ENCODE measurements around the gene TMEM163.
A peak's percentile ranks its signal among the peaks of the same experiment; 100 is the strongest.

The TMEM163 gene

DNA sequence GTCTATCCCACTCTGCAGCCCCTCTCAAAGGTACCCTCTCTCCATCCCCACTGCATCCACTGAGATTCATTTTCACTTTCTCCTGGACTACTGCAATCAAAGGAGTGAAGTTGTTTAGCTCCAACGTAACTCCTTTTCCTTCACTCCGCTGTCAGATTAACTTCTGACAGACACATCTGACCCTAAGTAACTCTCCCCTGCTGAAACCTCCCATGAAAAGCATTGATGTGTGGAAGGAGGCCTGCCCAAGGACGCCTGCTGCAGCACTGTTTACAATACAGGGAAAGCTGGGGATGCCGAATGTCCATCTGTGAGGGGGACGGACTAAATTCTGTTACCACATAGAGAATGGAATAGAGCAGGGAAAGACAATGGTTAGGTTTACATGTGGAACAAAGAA is 114.8 kb downstream of the TMEM163 start:
- no peak overlapping the region for H2BK12ac ChIP-seq (ENCODE audit: low read length in 2 of 2)
- H3K79me1 ChIP-seq (replicated peaks; ENCODE audit: low read length, poor library complexity, severe bottlenecking): peaks cover 33% of the 10 kb centered on the region
- H2BK5ac ChIP-seq (ENCODE audit: low read depth, low read length, poor library complexity, severe bottlenecking): no peak overlapping the region
- H4K8ac ChIP-seq (ENCODE audit: low read length): no peak overlapping the region
- no peak overlapping the region for H2BK15ac ChIP-seq (ENCODE audit: low read depth, poor library complexity, severe bottlenecking)
- peak overlapping the region; percentile 10 for H3K4me2 ChIP-seq (ENCODE audit: low read length, poor library complexity, severe bottlenecking)
- H3K4ac ChIP-seq (ENCODE audit: low read depth in 1 of 2, low read length in 2 of 2): no peak overlapping the region
- H3K4me1 ChIP-seq (ENCODE audit: control insufficient read depth, insufficient read depth, low read depth, low read length): peaks cover 8% of the 10 kb centered on the region
- 44% methylated on average over 5 of the region's 5 CpGs for WGBS
- H3K14ac ChIP-seq (ENCODE audit: low read length in 2 of 2): no peak overlapping the region
- DNase-seq: no peak
- H4K91ac ChIP-seq (ENCODE audit: low read length): no peak overlapping the region
- H3K18ac ChIP-seq (ENCODE audit: low read depth in 1 of 2, low read length in 2 of 2): no peak overlapping the region
- no peak overlapping the region for H3K23ac ChIP-seq (ENCODE audit: low read length in 2 of 2)
- H3K4me3 ChIP-seq (ENCODE audit: insufficient read depth in 1 of 2, low read depth in 1 of 2, low read length in 2 of 2): no peak overlapping the region
- peaks cover 0 to 9% of the 10 kb centered on the region in 2 experiments for H3K27me3 ChIP-seq (ENCODE audit: control insufficient read depth in 1 of 2, insufficient read depth in 1 of 2, low read length in 2 of 2)
- no peaks in the 10 kb centered on the region for H3K36me3 ChIP-seq (ENCODE audit: control insufficient read depth in 1 of 2, insufficient read depth in 2 of 2, low read depth in 1 of 2, low read length in 2 of 2)
- no peak overlapping the region for H2BK120ac ChIP-seq (ENCODE audit: low read depth, low read length)
- no peaks in the 10 kb centered on the region for H3K9me3 ChIP-seq (ENCODE audit: control insufficient read depth, low read length)
- no peak overlapping the region for H2AFZ ChIP-seq (ENCODE audit: low read depth, low read length)
- no peak overlapping the region for H2AK5ac ChIP-seq (ENCODE audit: low read length, severe bottlenecking)
- no peak overlapping the region for H3K27ac ChIP-seq (ENCODE audit: low read length, poor library complexity, severe bottlenecking)
- H3K9ac ChIP-seq (ENCODE audit: low read length): no peak overlapping the region

DNA sequence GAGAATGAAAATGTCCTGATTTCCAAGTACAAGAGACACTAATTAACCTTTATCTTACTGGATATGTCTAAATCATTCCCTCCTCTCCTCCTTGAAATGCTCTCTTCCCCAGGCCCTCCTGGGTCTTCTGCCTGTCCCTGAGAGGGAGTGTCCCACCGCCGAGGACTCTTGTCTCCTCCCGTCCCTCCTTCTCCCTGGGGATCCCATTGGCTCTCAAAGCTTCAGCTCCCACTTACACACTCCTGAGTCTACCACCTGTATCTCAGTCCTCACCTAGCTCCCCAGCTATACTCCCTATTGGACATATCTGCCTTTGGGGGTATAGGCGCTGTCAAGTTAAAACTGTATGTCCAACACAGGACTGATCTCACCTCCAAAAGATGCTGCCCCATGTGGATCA is 116.1 kb downstream of the TMEM163 start:
- H3K4me3 ChIP-seq (ENCODE audit: insufficient read depth in 1 of 2, low read depth in 1 of 2, low read length in 2 of 2): no peak overlapping the region
- no peak overlapping the region for H4K91ac ChIP-seq (ENCODE audit: low read length)
- H3K4me2 ChIP-seq (ENCODE audit: low read length, poor library complexity, severe bottlenecking): no peak overlapping the region
- peaks cover 8% of the 10 kb centered on the region for H3K4me1 ChIP-seq (ENCODE audit: control insufficient read depth, insufficient read depth, low read depth, low read length)
- no peaks in the 10 kb centered on the region for H3K36me3 ChIP-seq (ENCODE audit: control insufficient read depth in 1 of 2, insufficient read depth in 2 of 2, low read depth in 1 of 2, low read length in 2 of 2)
- H3K18ac ChIP-seq (ENCODE audit: low read depth in 1 of 2, low read length in 2 of 2): no peak overlapping the region
- no peak overlapping the region for H3K23ac ChIP-seq (ENCODE audit: low read length in 2 of 2)
- H3K27me3 ChIP-seq (ENCODE audit: control insufficient read depth in 1 of 2, insufficient read depth in 1 of 2, low read length in 2 of 2): peaks cover 0 to 9% of the 10 kb centered on the region in 2 experiments
- H2BK120ac ChIP-seq (ENCODE audit: low read depth, low read length): no peak overlapping the region
- DNase-seq: no peak
- no peak overlapping the region for H2BK12ac ChIP-seq (ENCODE audit: low read length in 2 of 2)
- no peak overlapping the region for H3K14ac ChIP-seq (ENCODE audit: low read length in 2 of 2)
- H3K79me1 ChIP-seq (replicated peaks; ENCODE audit: low read length, poor library complexity, severe bottlenecking): peaks cover 35% of the 10 kb centered on the region
- no peak overlapping the region for H3K27ac ChIP-seq (ENCODE audit: low read length, poor library complexity, severe bottlenecking)
- H3K9ac ChIP-seq (ENCODE audit: low read length): no peak overlapping the region
- H4K8ac ChIP-seq (ENCODE audit: low read length): no peak overlapping the region
- H2BK5ac ChIP-seq (ENCODE audit: low read depth, low read length, poor library complexity, severe bottlenecking): no peak overlapping the region
- H2BK15ac ChIP-seq (ENCODE audit: low read depth, poor library complexity, severe bottlenecking): no peak overlapping the region
- no peak overlapping the region for H3K4ac ChIP-seq (ENCODE audit: low read depth in 1 of 2, low read length in 2 of 2)
- 95% methylated on average over 4 of the region's 4 CpGs for WGBS
- no peak overlapping the region for H2AFZ ChIP-seq (ENCODE audit: low read depth, low read length)
- H3K9me3 ChIP-seq (ENCODE audit: control insufficient read depth, low read length): no peaks in the 10 kb centered on the region
- no peak overlapping the region for H2AK5ac ChIP-seq (ENCODE audit: low read length, severe bottlenecking)

DNA sequence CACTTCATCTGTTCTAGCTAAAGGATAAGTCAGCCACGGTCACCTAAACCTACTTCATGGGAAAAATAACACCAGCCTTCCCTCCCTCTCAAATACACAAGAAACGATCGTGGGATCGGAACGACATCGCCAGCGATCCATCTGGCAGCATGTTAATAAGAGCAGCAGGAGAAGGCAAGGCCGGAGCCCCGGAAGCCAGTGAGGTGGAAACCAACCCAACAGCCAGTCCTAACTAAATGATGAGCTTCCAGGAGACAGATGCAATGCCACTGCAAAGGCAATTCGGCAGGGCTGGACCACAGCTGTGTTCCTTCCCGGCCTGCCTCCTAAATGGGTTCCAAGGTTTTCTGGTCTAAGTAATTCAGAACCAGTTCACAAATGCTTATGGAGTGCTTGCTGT is 117.5 kb downstream of the TMEM163 start:
- Histone ChIP-seq H4K91ac (ENCODE audit: low read length) (no peak overlapping the region), H4K8ac (ENCODE audit: low read length) (no peak overlapping the region), H2BK120ac (ENCODE audit: low read depth, low read length) (no peak overlapping the region), H3K27ac (ENCODE audit: low read length, poor library complexity, severe bottlenecking) (no peak overlapping the region), H3K14ac (ENCODE audit: low read length in 2 of 2) (no peak overlapping the region), H3K27me3 (ENCODE audit: control insufficient read depth in 1 of 2, insufficient read depth in 1 of 2, low read length in 2 of 2) (peaks cover 0 to 9% of the 10 kb centered on the region in 2 experiments), H3K9ac (ENCODE audit: low read length) (no peak overlapping the region), H3K36me3 (ENCODE audit: control insufficient read depth in 1 of 2, insufficient read depth in 2 of 2, low read depth in 1 of 2, low read length in 2 of 2) (no peaks in the 10 kb centered on the region), H3K4me3 (ENCODE audit: insufficient read depth in 1 of 2, low read depth in 1 of 2, low read length in 2 of 2) (no peak overlapping the region), H3K4ac (ENCODE audit: low read depth in 1 of 2, low read length in 2 of 2) (no peak overlapping the region), H3K9me3 (ENCODE audit: control insufficient read depth, low read length) (no peaks in the 10 kb centered on the region), H2BK12ac (ENCODE audit: low read length in 2 of 2) (no peak overlapping the region), H2AFZ (ENCODE audit: low read depth, low read length) (no peak overlapping the region), H3K79me1 (replicated peaks; ENCODE audit: low read length, poor library complexity, severe bottlenecking) (peaks cover 31% of the 10 kb centered on the region), H2AK5ac (ENCODE audit: low read length, severe bottlenecking) (no peak overlapping the region), H3K4me1 (ENCODE audit: control insufficient read depth, insufficient read depth, low read depth, low read length) (peaks cover 6% of the 10 kb centered on the region), H2BK5ac (ENCODE audit: low read depth, low read length, poor library complexity, severe bottlenecking) (no peak overlapping the region), H3K23ac (ENCODE audit: low read length in 2 of 2) (no peak overlapping the region), H3K4me2 (ENCODE audit: low read length, poor library complexity, severe bottlenecking) (no peak overlapping the region), H2BK15ac (ENCODE audit: low read depth, poor library complexity, severe bottlenecking) (no peak overlapping the region), H3K18ac (ENCODE audit: low read depth in 1 of 2, low read length in 2 of 2) (no peak overlapping the region)
- WGBS: 86% methylated on average over 11 of the region's 11 CpGs
- DNase-seq: no peak

DNA sequence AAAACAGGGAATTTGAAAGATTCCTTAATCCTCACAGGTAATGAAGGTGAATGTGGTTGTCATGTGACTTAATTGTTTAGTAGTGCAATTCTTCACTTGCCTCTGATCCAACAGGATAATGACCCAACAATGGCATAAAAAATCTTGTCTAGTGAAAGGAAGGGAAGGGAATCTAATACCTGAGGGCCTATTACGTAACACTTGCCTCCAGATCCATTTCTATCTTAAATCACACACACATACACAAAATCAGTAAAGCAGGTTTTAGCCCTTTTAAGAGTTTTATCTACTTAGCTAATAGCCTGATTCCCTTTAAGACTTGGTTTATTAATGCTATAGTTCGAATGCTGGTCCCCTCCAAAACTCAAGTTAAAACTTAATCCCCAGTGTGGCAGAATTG is 118.6 kb downstream of the TMEM163 start:
- no peak overlapping the region for H2BK5ac ChIP-seq (ENCODE audit: low read depth, low read length, poor library complexity, severe bottlenecking)
- H2AFZ ChIP-seq (ENCODE audit: low read depth, low read length): no peak overlapping the region
- peaks cover 6% of the 10 kb centered on the region for H3K4me1 ChIP-seq (ENCODE audit: control insufficient read depth, insufficient read depth, low read depth, low read length)
- no peak overlapping the region for H3K9ac ChIP-seq (ENCODE audit: low read length)
- WGBS: no CpG with 5 or more reads among the region's 2 CpGs
- no peak overlapping the region for H2AK5ac ChIP-seq (ENCODE audit: low read length, severe bottlenecking)
- H2BK15ac ChIP-seq (ENCODE audit: low read depth, poor library complexity, severe bottlenecking): no peak overlapping the region
- H3K27ac ChIP-seq (ENCODE audit: low read length, poor library complexity, severe bottlenecking): no peak overlapping the region
- DNase-seq: no peak
- peaks cover 29% of the 10 kb centered on the region for H3K79me1 ChIP-seq (replicated peaks; ENCODE audit: low read length, poor library complexity, severe bottlenecking)
- no peak overlapping the region for H3K23ac ChIP-seq (ENCODE audit: low read length in 2 of 2)
- no peak overlapping the region for H3K18ac ChIP-seq (ENCODE audit: low read depth in 1 of 2, low read length in 2 of 2)
- H3K9me3 ChIP-seq (ENCODE audit: control insufficient read depth, low read length): no peaks in the 10 kb centered on the region
- H4K8ac ChIP-seq (ENCODE audit: low read length): no peak overlapping the region
- no peak overlapping the region for H3K4me2 ChIP-seq (ENCODE audit: low read length, poor library complexity, severe bottlenecking)
- peaks cover 0 to 9% of the 10 kb centered on the region in 2 experiments for H3K27me3 ChIP-seq (ENCODE audit: control insufficient read depth in 1 of 2, insufficient read depth in 1 of 2, low read length in 2 of 2)
- no peak overlapping the region for H3K4me3 ChIP-seq (ENCODE audit: insufficient read depth in 1 of 2, low read depth in 1 of 2, low read length in 2 of 2)
- H2BK120ac ChIP-seq (ENCODE audit: low read depth, low read length): no peak overlapping the region
- no peak overlapping the region for H2BK12ac ChIP-seq (ENCODE audit: low read length in 2 of 2)
- no peak overlapping the region for H4K91ac ChIP-seq (ENCODE audit: low read length)
- no peaks in the 10 kb centered on the region for H3K36me3 ChIP-seq (ENCODE audit: control insufficient read depth in 1 of 2, insufficient read depth in 2 of 2, low read depth in 1 of 2, low read length in 2 of 2)
- H3K4ac ChIP-seq (ENCODE audit: low read depth in 1 of 2, low read length in 2 of 2): no peak overlapping the region
- H3K14ac ChIP-seq (ENCODE audit: low read length in 2 of 2): no peak overlapping the region

Measured in mesenchymal stem cell (in vitro differentiated cells and primary cell).